SU-DHL-6 (cell line): ENCODE results near the gene CHRNA4.

Source experiments
- H2AFZ ChIP-seq: fragments of 200-600 bp; sonication (generic); 2 replicates; pipeline ENCODE4 v1.6.1; 2014; ENCODE audit warnings: low read depth, mild to moderate bottlenecking, moderate library complexity, mixed read lengths, antibody characterized with exemption, low read length; ENCODE audit not compliant: severe bottlenecking
- H3F3A ChIP-seq: fragments of 200-600 bp; shearing (Covaris generic); 2 replicates; pipeline ENCODE4 v1.6.0; 2016; ENCODE audit warnings: antibody characterized with exemption, mild to moderate bottlenecking; ENCODE audit not compliant: insufficient read depth
- H3K27ac ChIP-seq: fragments of 200-600 bp; sonication (generic); 2 replicates; pipeline ENCODE4 v1.5.1; 2016; ENCODE audit warnings: low read depth, mild to moderate bottlenecking, low read length, moderate library complexity, mixed read lengths
- H3K27me3 ChIP-seq: fragments of 200-600 bp; sonication (generic), shearing (Covaris generic); 2 replicates; pipeline ENCODE4 v1.6.0; 2014; ENCODE audit warnings: mild to moderate bottlenecking, low read length
- H3K36me3 ChIP-seq: fragments of 200-600 bp; sonication (generic); 2 replicates; pipeline ENCODE4 v1.6.1; 2014; ENCODE audit warnings: mild to moderate bottlenecking, low read length, mixed read lengths
- H3K4me2 ChIP-seq: fragments of 300-600, 200-600 bp; shearing (Covaris generic), sonication (generic); 2 replicates; pipeline ENCODE4 v1.6.0; 2014; ENCODE audit warnings: low read length, low read depth, mild to moderate bottlenecking; ENCODE audit not compliant: poor library complexity, severe bottlenecking
- H3K4me3 ChIP-seq: fragments of 200-600 bp; sonication (generic); 2 replicates; pipeline ENCODE4 v1.5.1; 2014; ENCODE audit warnings: antibody characterized with exemption, low read length, mild to moderate bottlenecking, mixed read lengths; ENCODE audit not compliant: insufficient read depth, poor library complexity, severe bottlenecking
- H3K79me2 ChIP-seq: fragments of 200-600 bp; sonication (generic); 2 replicates; pipeline ENCODE4 v1.6.1; 2014; ENCODE audit warnings: mild to moderate bottlenecking, low read length, moderate library complexity; ENCODE audit not compliant: insufficient read depth
- H3K9ac ChIP-seq: fragments of 200-600 bp; sonication (generic); 2 replicates; pipeline ENCODE4 v1.7.0; 2014; ENCODE audit warnings: mild to moderate bottlenecking, low read length
- H3K9me2 ChIP-seq: fragments of 200-600 bp; sonication (generic); replicated peaks from 2 replicates; pipeline ENCODE4 v1.6.1; 2014; ENCODE audit warnings: low read length; ENCODE audit not compliant: insufficient read depth
- H3K9me3 ChIP-seq: fragments of 200-600 bp; sonication (generic); 2 replicates; pipeline ENCODE4 v1.6.1; 2014; ENCODE audit warnings: low read length, mixed read lengths; ENCODE audit not compliant: insufficient read depth
- H4K20me1 ChIP-seq: fragments of 200-600 bp; sonication (generic); 2 replicates; pipeline ENCODE4 v1.6.1; 2014; ENCODE audit warnings: low read depth, mild to moderate bottlenecking, antibody characterized with exemption, low read length, moderate library complexity, mixed read lengths
- EZH2phosphoT487 ChIP-seq: fragments of 200-600 bp; sonication (generic), shearing (Covaris generic); conservative IDR thresholded peaks from 2 replicates; pipeline ENCODE4 v1.6.1; 2018; ENCODE audit warnings: mild to moderate bottlenecking, antibody characterized with exemption, low read length, moderate library complexity, mixed read lengths
- TF ChIP-seq, protein P1 (sequence below): fragments of 200-600 bp; sonication (generic); IDR thresholded peaks from one replicate; pipeline ENCODE4 v1.5.1; 2017; ENCODE audit warnings: antibody characterized with exemption, mild to moderate bottlenecking, low read length, moderate library complexity; ENCODE audit not compliant: insufficient read depth, poor library complexity, severe bottlenecking

The CHRNA4 gene

DNA sequence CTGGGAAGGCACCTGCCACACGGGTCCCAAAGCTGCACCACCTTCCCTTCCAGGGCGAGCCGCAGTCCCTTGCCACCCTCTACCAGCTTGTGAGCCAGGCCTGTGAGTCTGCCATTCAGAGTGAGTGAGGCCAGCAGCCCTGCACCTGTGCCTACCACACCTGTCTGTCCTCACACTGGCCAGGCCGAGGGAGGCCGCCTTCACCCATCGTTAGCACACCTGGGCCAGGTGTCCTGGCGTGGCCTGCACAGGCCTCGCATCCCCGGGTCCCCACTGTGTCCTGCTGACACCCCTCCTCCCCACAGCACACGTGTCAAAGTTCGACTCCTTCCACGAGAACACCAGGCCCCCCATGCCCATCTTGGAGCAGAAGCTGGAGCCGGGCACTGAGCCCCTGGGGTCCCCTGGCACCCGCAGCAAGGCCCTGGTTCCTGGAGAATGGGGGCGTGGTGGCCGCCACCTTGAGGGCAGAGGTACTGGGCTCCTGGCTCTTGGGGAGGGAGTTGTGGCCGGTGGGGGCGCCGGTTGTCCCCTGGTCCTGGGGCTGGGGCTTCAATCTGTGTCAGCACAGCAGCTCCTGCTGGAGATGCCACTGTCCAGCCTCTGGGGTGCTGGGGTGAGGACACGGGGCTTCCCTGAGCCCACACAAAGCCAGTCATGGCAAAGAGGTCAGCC lies 33.0 kb downstream of the CHRNA4 start:
- H3K79me2 ChIP-seq: no peaks in the 10 kb centered on the region
- TF ChIP-seq, protein P1, sequence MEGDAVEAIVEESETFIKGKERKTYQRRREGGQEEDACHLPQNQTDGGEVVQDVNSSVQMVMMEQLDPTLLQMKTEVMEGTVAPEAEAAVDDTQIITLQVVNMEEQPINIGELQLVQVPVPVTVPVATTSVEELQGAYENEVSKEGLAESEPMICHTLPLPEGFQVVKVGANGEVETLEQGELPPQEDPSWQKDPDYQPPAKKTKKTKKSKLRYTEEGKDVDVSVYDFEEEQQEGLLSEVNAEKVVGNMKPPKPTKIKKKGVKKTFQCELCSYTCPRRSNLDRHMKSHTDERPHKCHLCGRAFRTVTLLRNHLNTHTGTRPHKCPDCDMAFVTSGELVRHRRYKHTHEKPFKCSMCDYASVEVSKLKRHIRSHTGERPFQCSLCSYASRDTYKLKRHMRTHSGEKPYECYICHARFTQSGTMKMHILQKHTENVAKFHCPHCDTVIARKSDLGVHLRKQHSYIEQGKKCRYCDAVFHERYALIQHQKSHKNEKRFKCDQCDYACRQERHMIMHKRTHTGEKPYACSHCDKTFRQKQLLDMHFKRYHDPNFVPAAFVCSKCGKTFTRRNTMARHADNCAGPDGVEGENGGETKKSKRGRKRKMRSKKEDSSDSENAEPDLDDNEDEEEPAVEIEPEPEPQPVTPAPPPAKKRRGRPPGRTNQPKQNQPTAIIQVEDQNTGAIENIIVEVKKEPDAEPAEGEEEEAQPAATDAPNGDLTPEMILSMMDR: no peak
- no peak for TF ChIP-seq EZH2phosphoT487
- H3K27me3 ChIP-seq: no peaks in the 10 kb centered on the region
- H3K36me3 ChIP-seq: no peaks in the 10 kb centered on the region
- H2AFZ ChIP-seq: no peak overlapping the region
- no peak overlapping the region for H3K4me3 ChIP-seq
- no peaks in the 10 kb centered on the region for H3K9me3 ChIP-seq
- H3K4me2 ChIP-seq: no peak overlapping the region
- no peaks in the 10 kb centered on the region for H3K9me2 ChIP-seq
- H4K20me1 ChIP-seq: no peaks in the 10 kb centered on the region
- no peak overlapping the region for H3K27ac ChIP-seq
- H3F3A ChIP-seq: peaks cover 7% of the 10 kb centered on the region
- no peak overlapping the region for H3K9ac ChIP-seq

DNA sequence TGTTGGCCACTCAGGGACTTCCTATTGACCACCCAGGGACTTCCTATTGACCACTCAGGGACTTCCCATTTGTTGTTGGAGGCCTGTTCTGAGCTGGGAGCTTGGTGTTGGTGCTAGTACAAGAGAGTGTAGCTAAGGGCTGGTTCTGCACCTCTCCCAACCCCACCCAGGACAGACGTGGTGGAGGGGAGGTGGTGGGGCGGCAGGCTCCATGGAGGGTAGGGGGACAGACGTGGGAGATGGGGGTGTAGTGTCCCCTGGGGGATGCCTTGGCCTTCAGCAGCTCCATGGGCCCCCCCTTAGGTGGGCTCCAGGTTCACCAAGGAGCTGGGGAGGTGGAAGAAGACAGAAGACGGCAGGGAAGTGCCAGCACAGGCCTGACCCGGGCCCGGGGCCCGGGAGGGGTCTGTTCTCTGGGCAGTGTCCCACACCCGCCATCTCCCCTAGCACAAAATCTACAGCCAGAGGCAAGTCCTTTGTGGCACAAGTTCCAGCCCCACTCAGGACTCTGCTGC lies 33.9 kb downstream of the CHRNA4 start:
- Histone ChIP-seq H3K9me2 (no peaks in the 10 kb centered on the region), H3K79me2 (no peaks in the 10 kb centered on the region), H3K9me3 (no peaks in the 10 kb centered on the region), H3K27ac (peak overlapping the region; percentile 67), H3K27me3 (no peaks in the 10 kb centered on the region), H3K36me3 (no peaks in the 10 kb centered on the region), H3K9ac (no peak overlapping the region), H2AFZ (peak overlapping the region; percentile 66), H3K4me2 (no peak overlapping the region), H3F3A (peaks cover 7% of the 10 kb centered on the region), H3K4me3 (no peak overlapping the region), H4K20me1 (no peaks in the 10 kb centered on the region)
- TF ChIP-seq EZH2phosphoT487: no peak
- TF ChIP-seq, protein P1: no peak

DNA sequence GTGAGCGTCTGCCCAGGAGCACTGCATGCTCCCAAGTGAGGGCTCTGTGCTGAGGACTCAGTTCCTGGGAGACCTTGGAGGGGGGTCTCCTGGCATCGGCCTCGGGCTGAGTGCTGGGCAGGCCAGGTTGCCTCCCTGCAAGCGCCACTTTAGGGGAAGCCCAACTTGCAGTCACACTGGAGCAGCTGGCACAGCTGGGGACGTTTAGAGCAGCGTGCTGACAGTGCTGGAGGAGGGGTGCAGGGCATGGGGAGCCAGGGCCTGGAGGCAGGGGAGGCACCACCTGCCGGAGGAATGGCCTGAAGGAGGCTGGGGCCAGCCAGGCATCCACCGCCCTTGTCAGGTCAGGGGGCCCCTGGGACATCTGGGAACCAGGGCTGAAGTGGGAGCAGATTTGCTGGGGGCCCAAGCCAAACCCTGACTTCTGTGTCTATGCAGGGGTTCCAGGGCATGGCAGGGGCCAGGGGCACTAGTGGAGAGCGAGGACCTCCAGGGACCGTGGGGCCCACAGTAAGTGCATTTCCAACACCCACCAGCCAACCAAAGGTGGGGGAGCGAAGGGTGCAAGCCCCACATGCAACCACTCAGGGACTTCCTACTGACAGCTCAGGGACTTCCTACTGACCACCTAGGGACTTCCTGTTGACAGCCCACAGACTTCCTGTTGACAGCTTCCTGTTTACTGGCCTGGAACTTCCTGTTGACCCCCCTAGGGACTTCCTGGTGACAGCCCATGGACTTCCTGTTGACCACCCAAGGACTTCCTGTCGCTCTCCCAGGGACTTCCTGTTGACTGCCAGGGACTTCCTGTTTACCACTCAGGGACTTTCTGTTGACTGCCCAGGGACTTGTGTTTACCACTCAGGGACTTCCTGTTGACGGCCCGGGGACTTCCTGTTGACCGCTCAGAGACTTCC lies 34.6 kb downstream of the CHRNA4 start:
- Histone ChIP-seq H3K27ac (peak overlapping the region; percentile 67), H3K9me2 (no peaks in the 10 kb centered on the region), H3K4me2 (no peak overlapping the region), H3K4me3 (no peak overlapping the region), H3K79me2 (no peaks in the 10 kb centered on the region), H3K9ac (no peak overlapping the region), H3K27me3 (no peaks in the 10 kb centered on the region), H2AFZ (peak overlapping the region; percentile 66), H3K9me3 (no peaks in the 10 kb centered on the region), H3K36me3 (no peaks in the 10 kb centered on the region), H3F3A (peaks cover 7% of the 10 kb centered on the region), H4K20me1 (no peaks in the 10 kb centered on the region)
- TF ChIP-seq, protein P1: no peak
- no peak for TF ChIP-seq EZH2phosphoT487
